HG02938 (cell line): ENCODE measurements around the gene C4BPB.

ENCODE experiments used
- ATAC-seq: cut with Tn5 transposase; IDR thresholded peaks from one replicate; pipeline ENCODE4 v1.9.1; 2021; ENCODE audit warnings: mild to moderate bottlenecking, moderate library complexity; ENCODE audit not compliant: unreplicated experiment

The C4BPB gene

DNA sequence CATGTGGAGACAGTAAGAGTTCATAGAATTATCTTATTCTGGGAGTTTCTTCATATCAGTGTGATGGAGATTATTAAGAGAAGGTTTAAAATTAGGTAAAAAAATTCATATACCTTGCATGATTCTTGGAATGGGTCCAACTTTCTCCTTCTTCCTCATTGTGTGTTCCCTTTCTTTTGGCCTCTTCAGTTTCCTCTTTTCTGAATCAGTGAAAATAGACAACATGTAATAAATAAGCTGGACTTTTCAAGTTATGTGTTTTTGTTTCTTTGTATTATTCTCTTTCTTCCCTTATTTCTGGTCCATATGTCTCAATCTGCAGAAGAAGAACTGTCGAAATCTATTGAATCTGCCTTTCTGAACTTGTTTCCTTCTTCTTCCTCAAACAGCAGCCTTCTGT, 45.9 kb downstream of the C4BPB start:
- ATAC-seq = no peak

DNA sequence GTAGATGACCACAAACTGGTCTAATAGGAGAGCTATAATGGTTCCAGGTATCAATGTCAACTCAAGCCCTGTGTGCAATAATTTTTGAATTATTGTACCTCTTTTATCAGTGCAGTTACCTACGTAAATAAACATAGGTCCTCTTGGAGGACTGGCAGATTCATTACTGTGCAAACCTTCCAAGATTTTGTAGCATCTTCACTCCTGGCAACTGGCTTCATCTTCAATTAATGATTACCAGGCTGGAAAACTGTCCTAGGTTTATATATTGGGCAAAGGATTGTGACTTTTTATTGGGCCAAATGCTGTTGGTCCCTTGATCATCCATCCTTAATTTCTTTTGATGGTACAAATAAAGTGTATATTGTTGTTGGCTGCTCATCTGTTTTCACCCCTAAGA, 51.0 kb downstream of the C4BPB start:
- no peak for ATAC-seq

DNA sequence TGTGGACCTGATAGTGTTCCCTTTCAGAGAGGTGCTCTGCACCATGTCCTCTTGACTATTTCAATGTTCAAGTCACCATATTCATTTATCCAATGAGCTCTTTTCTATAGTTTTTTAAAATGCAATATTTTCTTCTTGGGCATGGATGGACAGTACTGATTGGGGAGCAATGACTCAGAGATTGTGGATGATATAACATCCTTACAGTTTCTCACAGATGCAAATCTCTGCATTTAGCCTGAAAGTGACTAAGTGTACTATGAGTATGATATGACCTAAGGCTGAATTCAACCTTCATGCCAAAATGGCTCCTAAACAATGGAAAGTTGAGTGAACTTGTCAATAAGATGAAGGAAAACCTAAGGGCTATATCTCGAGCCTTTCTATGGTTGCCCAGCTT, 51.9 kb downstream of the C4BPB start:
- no peak for ATAC-seq

DNA sequence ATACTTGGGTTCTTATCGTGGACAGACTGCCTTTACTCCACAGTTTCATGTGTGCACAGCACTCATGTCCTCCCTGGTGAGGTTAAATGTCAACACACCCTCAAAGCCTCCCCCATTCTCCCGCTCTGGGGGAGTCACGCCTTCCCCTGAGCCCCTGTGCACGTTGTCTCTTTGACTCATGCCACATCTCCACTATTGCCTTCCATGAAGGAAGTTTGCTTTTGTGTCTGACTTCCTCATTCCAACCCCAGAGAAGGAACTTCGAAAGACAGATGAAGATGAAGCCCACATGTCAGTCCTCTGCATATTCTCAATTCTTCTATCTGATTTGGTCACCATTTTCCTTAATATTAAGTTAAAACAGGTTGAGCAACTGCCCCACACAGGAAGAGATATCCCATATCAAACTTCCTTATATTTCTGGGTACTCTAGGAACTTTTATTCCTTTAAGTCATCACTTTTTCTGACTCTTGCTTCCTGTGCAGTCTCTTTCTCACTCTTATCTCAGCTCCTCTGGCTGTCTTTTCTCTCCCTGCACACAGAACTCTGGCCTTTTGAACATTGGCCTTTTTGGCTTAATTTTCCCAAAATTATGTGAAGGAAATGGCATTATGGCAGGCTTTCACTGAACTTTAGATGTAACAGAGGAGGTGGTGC, 56.9 kb downstream of the C4BPB start:
- ATAC-seq = no peak
